GM12874 (cell line): ENCODE measurements around the gene BZW1.

Experiments used
- TF ChIP-seq, protein P1 (sequence below): IDR thresholded peaks from 2 replicates; pipeline ENCODE4 v1.5.1; 2011; ENCODE audit warnings: low read depth, mild to moderate bottlenecking, control low read depth, low read length, moderate library complexity; ENCODE audit not compliant: insufficient read depth

Gene BZW1

DNA sequence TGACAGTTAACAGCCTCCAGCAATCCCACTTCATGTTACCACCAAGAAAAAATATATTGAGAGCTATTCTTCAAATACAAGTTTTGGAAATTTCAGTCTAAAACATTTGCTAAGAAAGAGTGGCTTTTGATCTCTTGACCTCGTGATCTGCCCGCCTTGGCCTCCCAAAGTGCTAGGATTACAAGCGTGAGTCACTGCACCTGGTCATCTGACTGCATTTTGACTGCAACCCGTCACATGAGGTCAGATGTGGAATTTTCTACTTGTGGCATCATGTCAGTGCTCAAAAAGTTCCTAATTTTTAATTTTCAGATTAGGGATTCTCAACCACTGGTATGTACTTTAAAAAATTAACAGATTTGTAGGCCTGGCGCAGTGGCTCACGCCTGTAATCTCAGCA is 61.9 kb downstream of the BZW1 start:
- TF ChIP-seq, protein P1, sequence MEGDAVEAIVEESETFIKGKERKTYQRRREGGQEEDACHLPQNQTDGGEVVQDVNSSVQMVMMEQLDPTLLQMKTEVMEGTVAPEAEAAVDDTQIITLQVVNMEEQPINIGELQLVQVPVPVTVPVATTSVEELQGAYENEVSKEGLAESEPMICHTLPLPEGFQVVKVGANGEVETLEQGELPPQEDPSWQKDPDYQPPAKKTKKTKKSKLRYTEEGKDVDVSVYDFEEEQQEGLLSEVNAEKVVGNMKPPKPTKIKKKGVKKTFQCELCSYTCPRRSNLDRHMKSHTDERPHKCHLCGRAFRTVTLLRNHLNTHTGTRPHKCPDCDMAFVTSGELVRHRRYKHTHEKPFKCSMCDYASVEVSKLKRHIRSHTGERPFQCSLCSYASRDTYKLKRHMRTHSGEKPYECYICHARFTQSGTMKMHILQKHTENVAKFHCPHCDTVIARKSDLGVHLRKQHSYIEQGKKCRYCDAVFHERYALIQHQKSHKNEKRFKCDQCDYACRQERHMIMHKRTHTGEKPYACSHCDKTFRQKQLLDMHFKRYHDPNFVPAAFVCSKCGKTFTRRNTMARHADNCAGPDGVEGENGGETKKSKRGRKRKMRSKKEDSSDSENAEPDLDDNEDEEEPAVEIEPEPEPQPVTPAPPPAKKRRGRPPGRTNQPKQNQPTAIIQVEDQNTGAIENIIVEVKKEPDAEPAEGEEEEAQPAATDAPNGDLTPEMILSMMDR, result no peak
